GM19193 (cell line): ENCODE measurements around the gene SRP68.

ENCODE experiments used
- POLR2A ChIP-seq: IDR thresholded peaks from 4 replicates; pipeline ENCODE4 v1.6.1; 2011; ENCODE audit not compliant: insufficient read depth, insufficient read length; ENCODE audit errors: extremely low read depth

Gene SRP68

DNA sequence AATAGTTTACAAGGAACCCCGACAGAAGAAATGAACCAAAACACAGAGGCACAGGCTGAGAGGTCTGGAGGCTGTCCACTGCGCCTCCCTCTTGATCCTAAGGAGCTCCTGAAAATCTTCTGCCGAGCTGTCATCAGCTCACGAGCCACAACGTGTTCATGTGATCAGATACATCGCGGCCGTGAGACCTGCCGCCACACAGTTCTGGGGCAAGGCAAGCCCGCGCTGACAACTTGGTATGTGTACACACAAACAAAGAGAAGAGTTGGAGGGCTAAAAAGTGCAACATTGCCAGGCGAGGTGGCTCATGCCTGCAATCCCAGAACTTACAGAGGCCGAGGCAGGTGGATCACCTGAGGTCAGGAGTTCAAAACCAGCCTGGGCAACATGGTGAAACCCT is 23.6 kb upstream of the SRP68 start:
- TF ChIP-seq POLR2A, result no peak

DNA sequence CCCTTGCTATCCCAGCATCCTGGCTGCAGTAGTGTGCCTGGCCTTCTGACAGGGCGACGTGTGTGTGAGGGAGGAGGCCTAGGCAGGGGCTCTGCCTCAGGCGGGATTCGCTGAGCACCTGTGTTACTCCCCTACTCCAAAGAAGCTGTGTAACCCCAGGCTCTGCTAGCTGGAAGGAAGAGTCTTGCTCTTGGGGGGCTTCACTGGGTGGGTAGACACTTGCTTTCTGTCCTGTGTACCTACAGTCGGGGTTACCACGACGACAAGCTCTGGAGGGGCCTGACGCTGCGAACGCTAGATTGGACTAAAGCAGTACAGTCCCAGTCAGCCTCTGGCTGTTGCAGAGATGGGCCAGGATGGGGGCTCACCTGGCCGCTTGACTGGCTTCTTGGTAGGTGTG is 21.7 kb upstream of the SRP68 start:
- no peak for TF ChIP-seq POLR2A

- TF ChIP-seq POLR2A, result no peak
Observed at GRCh38 chr17:76092526-76093413, 20.5 kb upstream of the SRP68 start.

DNA sequence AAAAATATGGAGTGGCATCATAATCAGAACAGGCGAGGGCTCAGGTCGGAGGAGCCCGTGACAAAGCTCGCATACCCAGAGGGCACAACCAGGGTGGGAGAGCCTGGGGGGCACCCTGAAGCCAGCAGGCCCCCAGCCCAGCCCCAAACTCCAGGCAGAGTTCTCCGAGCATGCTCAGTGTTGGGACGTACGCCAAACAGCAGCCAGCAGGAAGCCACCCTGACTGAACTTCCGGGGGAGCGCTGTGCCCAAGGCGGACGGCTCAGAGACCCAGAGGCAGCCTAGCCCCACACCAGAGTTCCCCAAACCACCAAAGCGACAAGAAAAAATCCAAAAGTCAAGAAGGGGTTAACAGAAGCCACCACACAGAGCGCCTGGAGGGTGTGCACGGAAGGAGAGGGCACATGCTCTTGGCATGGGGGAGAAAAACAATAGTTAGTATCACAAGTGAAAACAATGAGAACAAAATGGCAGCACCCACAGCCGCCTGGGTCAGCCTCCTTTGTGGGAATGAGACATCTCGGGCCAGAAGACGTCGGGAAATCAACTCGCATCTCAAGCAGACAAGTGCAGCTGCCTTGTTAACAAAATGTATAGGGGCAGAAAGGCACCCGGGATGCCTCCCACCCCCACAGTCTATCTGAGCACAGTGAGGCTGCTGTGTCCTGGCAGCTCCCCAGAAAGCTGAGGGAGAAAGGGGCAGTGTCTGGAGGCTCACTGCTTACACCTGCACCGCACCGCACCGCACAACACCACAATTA is 19.4 kb upstream of the SRP68 start:
- TF ChIP-seq POLR2A, result no peak

DNA sequence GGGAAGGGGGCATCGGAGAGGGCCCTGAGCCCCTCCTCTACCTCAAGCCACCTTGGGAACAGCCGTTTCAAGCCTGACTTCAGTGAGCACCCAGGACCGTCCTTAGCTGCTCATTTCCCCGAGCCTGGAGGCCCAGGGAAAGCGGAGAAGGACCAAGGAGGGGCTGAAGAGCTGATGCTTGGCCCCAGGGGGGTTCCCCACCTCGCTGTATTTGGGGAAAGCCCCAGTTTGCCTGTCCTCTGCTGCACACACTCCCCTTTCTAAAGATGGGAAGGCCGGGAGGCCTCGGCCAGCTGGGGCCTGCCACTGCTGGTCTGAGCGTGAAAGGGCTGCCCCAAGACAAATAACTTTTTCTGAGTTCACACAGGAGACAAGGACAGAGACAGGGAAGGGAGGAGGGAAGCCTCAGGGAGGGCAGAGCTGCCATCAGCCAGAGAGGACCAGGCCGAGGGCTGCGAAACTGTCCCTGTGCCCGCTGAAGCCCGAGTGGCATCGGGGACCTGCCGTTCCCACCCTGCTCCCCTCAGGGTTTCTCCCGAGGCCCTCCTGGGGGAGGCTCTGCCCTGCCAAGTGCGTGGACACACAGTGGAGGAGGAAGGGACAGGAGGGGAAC is 18.3 kb upstream of the SRP68 start:
- no peak for TF ChIP-seq POLR2A

GRCh38 chr17:76089680-76090516 is 17.6 kb upstream of the SRP68 start:
- TF ChIP-seq POLR2A, result no peak

GRCh38 chr17:76088868-76089576 is 16.7 kb upstream of the SRP68 start:
- TF ChIP-seq POLR2A, result no peak

DNA sequence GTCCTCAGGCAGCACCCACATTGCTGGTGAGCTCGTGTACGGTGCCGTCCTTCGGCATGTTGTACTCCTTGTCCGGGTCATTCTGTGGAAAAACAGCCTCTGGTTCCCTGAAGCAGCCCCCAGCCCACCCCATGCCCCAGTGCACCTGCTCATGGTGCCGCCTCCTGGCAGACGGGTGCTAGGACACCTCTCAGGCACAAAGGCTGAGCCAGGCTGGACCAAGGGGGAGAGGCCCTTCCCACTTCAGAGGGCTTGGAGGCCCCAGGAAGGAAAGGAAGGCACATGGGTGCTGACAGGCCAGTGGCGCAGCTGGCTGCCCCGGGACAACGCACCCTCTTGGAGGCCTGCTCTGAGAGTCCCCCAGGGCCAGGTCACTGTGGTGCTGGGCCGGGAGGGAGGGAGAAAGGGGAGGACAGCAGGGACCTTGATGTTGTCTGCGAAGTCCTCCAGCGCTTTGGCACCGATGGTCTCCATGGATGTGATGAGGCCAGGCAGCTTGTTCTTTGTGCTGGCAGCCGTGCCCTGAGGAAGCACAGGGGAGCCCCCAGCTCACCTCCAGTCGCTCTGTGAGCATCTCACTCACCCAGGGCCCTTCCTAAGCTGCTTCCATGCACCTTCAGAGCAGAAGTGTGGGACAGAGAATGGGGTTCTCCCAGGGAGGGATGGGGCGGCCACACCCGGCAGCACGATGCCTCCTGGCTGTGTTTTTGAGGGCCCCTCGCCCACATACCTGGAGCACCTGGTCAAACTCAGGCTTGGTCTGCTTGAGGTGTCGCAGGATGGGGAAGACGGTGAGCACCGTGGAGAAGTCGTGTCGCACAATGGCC is 15.9 kb upstream of the SRP68 start:
- no peak for TF ChIP-seq POLR2A

DNA sequence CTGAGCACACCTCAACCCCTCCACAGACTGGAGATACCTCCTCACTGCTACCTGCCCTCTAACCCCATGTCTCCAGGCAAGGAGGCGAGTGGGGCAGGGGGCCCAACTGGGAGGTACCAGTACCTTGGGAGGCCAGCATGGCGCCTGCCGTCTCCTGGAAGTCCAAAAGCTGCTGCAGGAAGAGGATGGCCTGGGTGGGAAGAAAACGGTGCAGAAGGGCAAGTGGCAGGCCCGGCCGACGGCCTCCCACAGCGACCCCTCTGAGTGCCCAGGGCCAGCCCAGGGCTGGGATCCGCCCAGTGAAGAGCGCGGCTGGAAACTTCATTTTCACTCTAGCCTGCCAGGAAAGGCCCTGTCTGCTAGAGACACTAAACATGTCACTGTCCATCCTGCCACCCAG is 15.2 kb upstream of the SRP68 start:
- TF ChIP-seq POLR2A, result no peak

DNA sequence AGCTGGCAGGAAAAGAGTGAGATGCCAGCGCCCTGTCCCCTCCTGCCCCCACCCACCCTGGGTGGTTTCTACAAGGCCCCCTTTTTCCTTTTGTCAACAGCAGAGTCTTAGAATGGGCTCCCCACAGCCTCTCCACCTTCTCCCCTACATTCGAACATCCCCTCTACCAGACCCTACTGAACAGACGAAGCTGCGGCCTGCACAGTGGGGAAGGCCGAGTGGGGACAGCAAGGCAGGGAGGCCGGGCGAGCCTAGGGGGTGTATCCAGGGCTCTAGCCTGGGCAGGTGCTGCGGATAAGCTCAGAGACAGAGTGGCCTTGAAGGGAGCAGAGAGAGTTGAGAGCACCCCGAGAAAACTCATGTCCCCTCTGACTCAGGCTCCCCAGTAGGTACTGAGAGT is 14.1 kb upstream of the SRP68 start:
- no peak for TF ChIP-seq POLR2A

DNA sequence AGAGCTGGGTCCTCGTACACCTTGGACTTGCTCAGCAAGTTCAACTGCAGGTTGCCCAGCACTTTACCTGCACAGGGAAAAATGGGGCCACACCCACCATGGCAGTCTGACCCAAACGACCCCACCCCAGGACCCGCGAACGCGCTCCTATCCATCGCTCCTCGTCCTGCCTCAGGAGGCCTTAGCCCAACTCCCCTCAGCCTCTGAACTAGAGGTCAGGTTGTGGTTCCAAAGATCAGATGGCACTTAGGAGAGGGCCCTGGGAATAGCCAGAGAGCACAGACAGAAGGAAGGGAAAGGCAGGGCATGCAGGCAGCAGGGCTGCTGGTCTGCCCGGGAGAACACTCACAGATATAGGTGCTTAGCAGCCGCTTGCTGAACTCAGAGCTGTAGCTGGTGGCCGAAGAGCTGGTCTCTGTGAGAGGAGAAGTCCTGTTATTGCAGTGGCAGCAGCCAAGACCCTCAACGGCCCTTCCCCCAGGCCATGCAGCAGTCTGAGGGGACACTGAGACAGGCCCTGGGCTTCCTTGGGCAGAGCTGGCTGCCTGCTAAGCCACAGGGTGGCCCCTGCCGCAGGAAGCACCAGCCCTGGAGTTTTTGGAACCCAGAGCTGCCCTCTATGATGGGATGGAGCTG is 13.5 kb upstream of the SRP68 start:
- TF ChIP-seq POLR2A, result no peak

DNA sequence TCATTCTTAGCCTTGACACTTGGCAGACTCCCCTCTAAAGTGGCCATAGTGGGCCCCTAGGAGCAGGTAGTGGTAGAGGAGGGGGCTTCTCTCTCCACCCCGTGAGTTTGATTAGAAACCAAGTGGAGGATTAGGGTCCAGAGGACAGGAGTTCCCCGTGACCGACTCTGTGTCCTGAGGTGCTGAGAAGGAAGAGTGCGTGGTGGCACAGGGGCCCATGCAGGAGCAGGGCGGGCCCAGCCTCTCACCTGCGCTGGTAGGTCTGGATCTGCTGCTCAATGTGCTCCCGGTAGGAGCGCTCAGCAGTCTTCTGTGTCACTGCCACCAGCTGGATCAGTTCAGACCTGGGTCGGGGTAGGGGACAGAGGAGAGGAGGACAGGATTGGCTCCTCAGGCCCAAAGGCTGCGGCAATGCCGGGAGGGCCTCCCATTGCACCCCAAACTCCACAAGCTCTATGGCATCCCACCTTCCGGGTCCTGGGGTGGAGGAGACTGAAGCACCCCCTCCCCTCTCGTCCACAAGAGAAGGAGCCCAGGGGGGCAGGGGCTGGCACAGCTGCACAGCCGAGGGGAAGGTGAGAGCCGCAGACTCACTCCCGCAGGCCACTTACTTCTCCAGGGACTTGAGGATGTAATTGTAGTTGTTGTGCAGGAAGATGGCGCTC is 12.9 kb upstream of the SRP68 start:
- TF ChIP-seq POLR2A, result no peak
